ENCODE measurements around the gene HNRNPA0. TPM values are rescaled to one million over a fixed set of nuclear protein-coding genes. Genes with fewer than 3 reads are reported as not detected.

The HNRNPA0 gene
- total and polyA plus RNA-seq, 2 of the 4 experiments (the other 2 are of a cell fraction), result 5.2 to 12.2 TPM

DNA sequence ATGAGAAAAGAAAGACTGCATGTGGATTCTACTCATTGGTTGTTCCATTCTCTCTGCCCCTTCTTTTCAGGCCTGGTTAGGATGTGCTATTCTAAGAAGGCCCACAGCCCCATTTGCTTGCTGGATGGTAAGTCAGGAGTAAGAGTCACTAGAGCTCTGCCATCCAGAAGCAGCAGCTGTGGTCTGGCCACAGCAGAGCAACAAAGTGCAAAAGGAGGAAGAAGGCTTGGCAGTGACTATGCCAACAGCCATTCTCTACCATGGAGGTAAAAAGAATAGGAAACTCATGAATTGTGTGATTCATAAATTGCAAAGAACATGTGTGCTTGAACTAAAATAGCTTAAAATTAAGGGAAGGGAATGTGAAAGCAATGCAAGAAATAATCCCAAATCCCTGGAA, 39.2 kb downstream of the HNRNPA0 start:
- H3K9ac ChIP-seq (ENCODE audit: low read depth, low read length), result no peak overlapping the region
- DNase-seq (no peak), ATAC-seq (ENCODE audit: low read depth) (0 out of 2 replicates have a peak, but pooled peaks have one; percentile 14)
- CTCF ChIA-PET, result interaction anchor here (1.3 kb wide), 1 partner anchor 17 kb away, joined by 3 read pairs; no protein-coding TSS in a partner anchor
- H3K4me1 ChIP-seq (ENCODE audit: control insufficient read depth, insufficient read depth, low read length), result peaks cover 2% of the 10 kb centered on the region; the same call in 1 of the 2 replicates
- H3K56ac ChIP-seq (ENCODE audit: extremely low read depth, insufficient read depth, low read length), result no peak overlapping the region
- BruUV-seq (replicated peaks), result no TSS peak
- no peak overlapping the region for H3K27ac ChIP-seq (ENCODE audit: insufficient read depth, low read length)
- H3K9me3 ChIP-seq (ENCODE audit: control insufficient read depth, insufficient read depth, low read length), result peaks cover 2% of the 10 kb centered on the region; the same call in 1 of the 2 replicates
- no peak overlapping the region for H3K14ac ChIP-seq (replicated peaks; ENCODE audit: low read depth, low read length)
- H3K27me3 ChIP-seq (ENCODE audit: control insufficient read depth, insufficient read depth, low read length), result no peaks in the 10 kb centered on the region
- intact Hi-C loops (cut with micrococcal nuclease), result no loop called here
- H2AK5ac ChIP-seq (ENCODE audit: low read depth, low read length), result no peak overlapping the region
- no peaks in the 10 kb centered on the region for H3K9me1 ChIP-seq (ENCODE audit: insufficient read depth, low read length)
- H4K5ac ChIP-seq (ENCODE audit: low read depth, low read length), result no peak overlapping the region
- in situ Hi-C loops (cut with MboI; ENCODE audit: low sequenced_read_pairs), result no loop called here
- H2AK9ac ChIP-seq (replicated peaks; ENCODE audit: low read depth, low read length, poor library complexity), result no peak overlapping the region
- dilution Hi-C loops (cut with HindIII; ENCODE audit: low sequenced_read_pairs, unreplicated experiment), result no loop called here
- H4K8ac ChIP-seq (ENCODE audit: low read depth in 2 of 2, low read length in 2 of 2), result no peak overlapping the region
- H3K23ac ChIP-seq (ENCODE audit: low read depth, low read length), result no peak overlapping the region
- peak overlapping the region; percentile 46 for H2BK5ac ChIP-seq (ENCODE audit: low read depth, low read length, poor library complexity, severe bottlenecking)
- H4K20me1 ChIP-seq (ENCODE audit: insufficient read depth, low read length), result no peaks in the 10 kb centered on the region
- no peak overlapping the region for H2BK20ac ChIP-seq (ENCODE audit: low read depth, low read length)
- no peak overlapping the region; the same call in 1 of the 2 replicates for H3K4me2 ChIP-seq (ENCODE audit: low read depth, low read length)
- H2AFZ ChIP-seq (replicated peaks; ENCODE audit: low read length, poor library complexity), result no peak overlapping the region
- H4K91ac ChIP-seq (ENCODE audit: insufficient read depth, low read depth, low read length), result no peak overlapping the region
- H3K18ac ChIP-seq (ENCODE audit: low read depth, low read length), result no peak overlapping the region
- TF ChIP-seq SMC3 (IDR thresholded peaks at IDR 0.05; ENCODE audit: low read depth, low read length), result no peak
- TF ChIP-seq, protein P1, sequence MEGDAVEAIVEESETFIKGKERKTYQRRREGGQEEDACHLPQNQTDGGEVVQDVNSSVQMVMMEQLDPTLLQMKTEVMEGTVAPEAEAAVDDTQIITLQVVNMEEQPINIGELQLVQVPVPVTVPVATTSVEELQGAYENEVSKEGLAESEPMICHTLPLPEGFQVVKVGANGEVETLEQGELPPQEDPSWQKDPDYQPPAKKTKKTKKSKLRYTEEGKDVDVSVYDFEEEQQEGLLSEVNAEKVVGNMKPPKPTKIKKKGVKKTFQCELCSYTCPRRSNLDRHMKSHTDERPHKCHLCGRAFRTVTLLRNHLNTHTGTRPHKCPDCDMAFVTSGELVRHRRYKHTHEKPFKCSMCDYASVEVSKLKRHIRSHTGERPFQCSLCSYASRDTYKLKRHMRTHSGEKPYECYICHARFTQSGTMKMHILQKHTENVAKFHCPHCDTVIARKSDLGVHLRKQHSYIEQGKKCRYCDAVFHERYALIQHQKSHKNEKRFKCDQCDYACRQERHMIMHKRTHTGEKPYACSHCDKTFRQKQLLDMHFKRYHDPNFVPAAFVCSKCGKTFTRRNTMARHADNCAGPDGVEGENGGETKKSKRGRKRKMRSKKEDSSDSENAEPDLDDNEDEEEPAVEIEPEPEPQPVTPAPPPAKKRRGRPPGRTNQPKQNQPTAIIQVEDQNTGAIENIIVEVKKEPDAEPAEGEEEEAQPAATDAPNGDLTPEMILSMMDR (conservative IDR thresholded peaks at IDR 0.05; ENCODE audit: low read depth, low read length), result no peak
- no peak for TF ChIP-seq CHD1 (IDR thresholded peaks at IDR 0.05; ENCODE audit: low read depth, low read length)
- no peak for TF ChIP-seq RFX5 (IDR thresholded peaks at IDR 0.05; ENCODE audit: low read depth, low read length)
- TF ChIP-seq RCOR1 (IDR thresholded peaks at IDR 0.05; ENCODE audit: insufficient replicate concordance, low read length), result no peak
- no peak for TF ChIP-seq RAD21 (IDR thresholded peaks at IDR 0.05; ENCODE audit: low read length)
- TF ChIP-seq, protein P2, sequence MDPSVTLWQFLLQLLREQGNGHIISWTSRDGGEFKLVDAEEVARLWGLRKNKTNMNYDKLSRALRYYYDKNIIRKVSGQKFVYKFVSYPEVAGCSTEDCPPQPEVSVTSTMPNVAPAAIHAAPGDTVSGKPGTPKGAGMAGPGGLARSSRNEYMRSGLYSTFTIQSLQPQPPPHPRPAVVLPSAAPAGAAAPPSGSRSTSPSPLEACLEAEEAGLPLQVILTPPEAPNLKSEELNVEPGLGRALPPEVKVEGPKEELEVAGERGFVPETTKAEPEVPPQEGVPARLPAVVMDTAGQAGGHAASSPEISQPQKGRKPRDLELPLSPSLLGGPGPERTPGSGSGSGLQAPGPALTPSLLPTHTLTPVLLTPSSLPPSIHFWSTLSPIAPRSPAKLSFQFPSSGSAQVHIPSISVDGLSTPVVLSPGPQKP (IDR thresholded peaks at IDR 0.05; ENCODE audit: borderline replicate concordance, low read depth, low read length), result no peak
- TF ChIP-seq MAZ (IDR thresholded peaks at IDR 0.05; ENCODE audit: borderline replicate concordance, low read depth, low read length), result no peak
- no peak for TF ChIP-seq MAFK (IDR thresholded peaks at IDR 0.05; ENCODE audit: low read depth, low read length)
- TF ChIP-seq BHLHE40 (IDR thresholded peaks at IDR 0.05; ENCODE audit: low read depth, low read length), result no peak
- no peak for TF ChIP-seq MXI1 (IDR thresholded peaks at IDR 0.05; ENCODE audit: borderline replicate concordance, low read depth, low read length)
- H3K4ac ChIP-seq (ENCODE audit: low read depth, low read length), result no peak overlapping the region
- no peak overlapping the region for H3K4me3 ChIP-seq (ENCODE audit: insufficient read depth, low read depth, low read length)
- POLR2A ChIA-PET (ENCODE audit: unreplicated experiment), result no interaction called here
- no peaks in the 10 kb centered on the region for H3K36me3 ChIP-seq (ENCODE audit: control insufficient read depth, insufficient read depth, low read length)
- H2BK15ac ChIP-seq (ENCODE audit: low read depth, low read length), result no peak overlapping the region
- H2BK120ac ChIP-seq (ENCODE audit: low read depth, low read length), result no peak overlapping the region
- H3K79me1 ChIP-seq (ENCODE audit: low read depth in 1 of 2, low read length in 2 of 2), result no peaks in the 10 kb centered on the region

Measured in IMR-90 (cell line).